Kidney epithelial cell (primary cell): Measurements from ENCODE around the gene NDUFV2. TPM values are rescaled to one million over a fixed set of nuclear protein-coding genes. Genes with fewer than 3 reads are reported as not detected.
A peak's percentile ranks its signal among the peaks of the same experiment; 100 is the strongest.

Experiments used
- DNase-seq: peaks from one replicate; pipeline ENCODE4 v3.0.0-alpha.2; 2010; ENCODE audit warnings: low read depth
- H3K27me3 ChIP-seq: 2 replicates; pipeline ENCODE4 v1.6.0; 2011; ENCODE audit warnings: low read length; ENCODE audit not compliant: control insufficient read depth, insufficient read depth
- H3K36me3 ChIP-seq: 2 replicates; pipeline ENCODE4 v1.5.1; 2011; ENCODE audit warnings: low read length; ENCODE audit not compliant: control insufficient read depth, insufficient read depth
- H3K4me3 ChIP-seq: 2 replicates; pipeline ENCODE4 v1.5.1; 2011; ENCODE audit warnings: low read depth, mild to moderate bottlenecking, control low read depth, low read length
- total RNA-seq: library from RNA; depleted of rRNA; stranded (reverse); fragments of >200 nt; gene quantifications from 2 replicates; pipeline ENCODE4 v1.2.3, GENCODE V29; 2015
- TF ChIP-seq, protein P1 (sequence below): IDR thresholded peaks from 2 replicates; pipeline ENCODE4 v1.5.1; 2011; ENCODE audit warnings: mild to moderate bottlenecking, moderate library complexity, low read length, control low read depth, inconsistent platforms; ENCODE audit not compliant: insufficient read depth, poor library complexity, severe bottlenecking

The NDUFV2 gene
- total RNA-seq, 1 donor from 2014 or later = 93.3 TPM

- Histone ChIP-seq H3K27me3 (no peaks in the 10 kb centered on the region), H3K36me3 (no peaks in the 10 kb centered on the region), H3K4me3 (peak overlapping the region; percentile 76)
- TF ChIP-seq, protein P1, sequence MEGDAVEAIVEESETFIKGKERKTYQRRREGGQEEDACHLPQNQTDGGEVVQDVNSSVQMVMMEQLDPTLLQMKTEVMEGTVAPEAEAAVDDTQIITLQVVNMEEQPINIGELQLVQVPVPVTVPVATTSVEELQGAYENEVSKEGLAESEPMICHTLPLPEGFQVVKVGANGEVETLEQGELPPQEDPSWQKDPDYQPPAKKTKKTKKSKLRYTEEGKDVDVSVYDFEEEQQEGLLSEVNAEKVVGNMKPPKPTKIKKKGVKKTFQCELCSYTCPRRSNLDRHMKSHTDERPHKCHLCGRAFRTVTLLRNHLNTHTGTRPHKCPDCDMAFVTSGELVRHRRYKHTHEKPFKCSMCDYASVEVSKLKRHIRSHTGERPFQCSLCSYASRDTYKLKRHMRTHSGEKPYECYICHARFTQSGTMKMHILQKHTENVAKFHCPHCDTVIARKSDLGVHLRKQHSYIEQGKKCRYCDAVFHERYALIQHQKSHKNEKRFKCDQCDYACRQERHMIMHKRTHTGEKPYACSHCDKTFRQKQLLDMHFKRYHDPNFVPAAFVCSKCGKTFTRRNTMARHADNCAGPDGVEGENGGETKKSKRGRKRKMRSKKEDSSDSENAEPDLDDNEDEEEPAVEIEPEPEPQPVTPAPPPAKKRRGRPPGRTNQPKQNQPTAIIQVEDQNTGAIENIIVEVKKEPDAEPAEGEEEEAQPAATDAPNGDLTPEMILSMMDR = no peak
- DNase-seq = no peak
These were observed 32.8 kb downstream of the NDUFV2 start for GRCh38 chr18:9135081-9135911.

GRCh38 chr18:9135912-9136314, 33.4 kb downstream of the NDUFV2 start:
- Histone ChIP-seq H3K4me3 (peak overlapping the region; percentile 76), H3K36me3 (no peaks in the 10 kb centered on the region), H3K27me3 (no peaks in the 10 kb centered on the region)
- DNase-seq = no peak
- TF ChIP-seq, protein P1 = no peak

DNA sequence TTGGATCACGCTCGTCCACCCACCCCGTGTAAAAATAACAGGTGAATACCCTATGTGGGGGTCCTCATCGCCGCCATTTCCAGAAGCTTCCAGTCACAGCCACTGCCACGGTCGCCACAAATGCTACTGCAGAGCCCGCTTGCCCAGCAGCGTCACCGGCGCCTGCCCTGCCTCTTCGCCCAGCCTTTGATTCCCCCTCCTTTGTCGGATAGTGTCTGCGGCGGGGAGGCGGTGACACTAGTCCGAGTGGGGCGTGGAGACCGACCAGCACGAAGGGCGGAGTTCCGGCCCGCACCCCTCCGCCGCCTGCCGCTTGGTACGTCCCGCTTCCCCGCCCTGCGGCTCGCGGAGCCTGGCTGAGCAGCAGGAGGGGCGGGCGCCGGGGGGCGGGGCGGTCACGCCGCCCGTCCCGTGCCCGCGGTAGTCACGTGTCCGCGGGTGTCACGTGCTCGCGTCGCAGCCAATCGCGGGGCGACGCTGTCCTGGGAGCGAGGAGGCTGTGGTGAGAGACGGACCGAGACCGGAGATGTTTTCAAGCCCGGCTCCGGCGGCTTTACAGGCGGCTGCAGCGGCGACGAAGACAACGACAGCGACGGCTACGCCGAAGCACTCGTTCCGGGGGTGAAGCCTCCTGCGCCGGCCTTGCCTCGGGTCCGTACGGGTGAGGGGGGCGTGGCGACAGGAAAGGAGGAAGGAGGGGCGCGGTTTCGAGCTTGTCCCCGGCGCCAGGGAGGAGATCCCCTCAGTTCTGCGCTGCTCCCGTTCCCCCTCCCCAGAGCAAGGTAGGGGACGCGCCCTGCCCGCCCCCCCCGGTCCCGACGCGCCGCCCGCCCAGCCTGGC, 34.0 kb downstream of the NDUFV2 start, which contains the start of gene ANKRD12:
ANKRD12 (plus strand) TSS at position 467 of the 841 bp plus-strand sequence. CDS start 45,652 bp downstream, outside the sequence.
- peak; percentile 75 for DNase-seq
- H3K36me3 ChIP-seq = no peaks in the 10 kb centered on the region
- TF ChIP-seq, protein P1 = no peak
- H3K27me3 ChIP-seq = no peaks in the 10 kb centered on the region
- peak within 1 kb of the TSS; percentile 76 for H3K4me3 ChIP-seq

DNA sequence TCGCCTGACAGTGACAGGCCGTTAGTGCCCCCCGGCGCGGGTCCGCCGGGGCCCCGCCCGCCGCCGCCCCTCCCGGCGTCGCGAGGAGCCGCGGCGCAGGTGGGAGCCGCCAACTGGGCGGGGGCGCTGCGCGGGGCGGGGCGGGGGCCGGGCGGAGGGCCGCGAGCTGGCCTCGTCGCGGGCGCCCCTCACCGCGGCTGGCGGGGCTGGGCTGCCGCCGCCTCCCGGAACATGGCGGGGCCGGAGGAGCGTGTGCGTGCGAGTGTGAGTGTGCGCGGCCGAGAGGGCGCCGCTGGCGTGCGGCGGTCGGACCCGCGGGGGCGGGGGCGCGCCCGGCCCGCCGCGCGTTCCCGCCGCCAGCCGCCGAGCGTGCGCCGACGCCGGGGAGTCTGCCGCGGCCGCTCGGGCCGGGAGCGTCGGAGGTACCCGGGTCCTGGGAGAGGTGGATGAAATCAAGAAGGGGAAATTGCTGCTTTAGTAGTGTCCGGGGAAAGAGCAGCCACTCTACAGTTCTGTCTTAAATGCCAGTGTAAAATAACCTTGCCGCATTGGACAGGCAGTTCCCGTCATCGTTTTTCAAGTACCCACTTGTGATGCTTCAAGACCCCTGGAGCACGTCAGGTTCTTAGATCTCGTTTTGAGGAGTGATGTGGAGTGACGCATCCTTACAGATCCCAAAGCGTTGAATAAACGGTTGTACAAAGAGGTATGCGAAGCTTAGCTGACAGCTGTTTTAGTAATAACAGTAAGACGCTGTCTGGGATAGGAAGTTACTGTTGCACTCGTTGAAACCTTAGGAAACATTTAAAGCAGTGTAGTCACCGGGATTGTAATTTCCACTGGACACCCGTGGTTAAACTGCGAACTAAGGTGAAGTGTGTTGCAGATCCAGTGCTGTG, 34.9 kb downstream of the NDUFV2 start:
- no peaks in the 10 kb centered on the region for H3K27me3 ChIP-seq
- TF ChIP-seq, protein P1 = no peak
- DNase-seq = peak; percentile 63
- no peaks in the 10 kb centered on the region for H3K36me3 ChIP-seq
- H3K4me3 ChIP-seq = peak overlapping the region; percentile 69

DNA sequence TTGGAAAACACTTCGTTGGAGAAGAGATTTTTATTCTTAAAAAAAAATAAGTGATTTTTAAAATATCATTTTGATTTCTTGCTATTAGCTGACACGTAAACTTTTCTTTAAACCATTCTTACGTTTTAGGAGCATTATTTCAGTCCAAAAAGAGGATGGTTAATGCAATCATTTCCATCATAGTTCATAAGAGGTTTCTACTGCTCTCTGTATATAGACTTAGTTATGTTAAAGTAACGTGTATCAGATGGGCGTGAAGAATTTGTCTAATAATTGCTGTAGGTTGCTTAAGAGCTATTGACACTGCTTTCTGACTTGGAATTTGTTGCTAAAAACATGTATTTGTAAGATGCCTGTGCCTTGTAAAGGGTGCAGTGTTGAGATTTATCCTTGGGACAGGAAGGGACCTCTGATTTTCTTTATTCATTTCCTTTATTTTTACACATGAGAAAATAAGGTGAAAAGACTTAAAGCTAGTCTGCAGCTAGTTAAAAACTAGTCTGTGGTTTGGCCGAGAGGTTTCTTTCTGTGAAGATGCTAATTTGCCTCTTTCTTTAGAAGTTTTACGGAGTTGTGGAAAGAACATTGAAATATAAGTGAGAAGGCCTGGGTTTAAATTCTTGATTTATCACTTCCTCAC, 37.0 kb downstream of the NDUFV2 start:
- Histone ChIP-seq H3K27me3 (no peaks in the 10 kb centered on the region), H3K4me3 (no peak overlapping the region), H3K36me3 (no peaks in the 10 kb centered on the region)
- TF ChIP-seq, protein P1 = no peak
- no peak for DNase-seq
